Stimulated activated naive CD4-positive, alpha-beta T cell treated with Interleukin-2 at 50 U/mL for 16 hours (primary cell): ENCODE measurements around the gene TMEM207.

Experiments used
- DNase-seq: peaks from one replicate; lab custom pipeline; 2025; lab: John Stamatoyannopoulos, UW

Gene TMEM207

GRCh38 chr3:190384309-190384756 lies 65.4 kb downstream of the TMEM207 start:
- DNase-seq = no peak

GRCh38 chr3:190382082-190382481 lies 67.6 kb downstream of the TMEM207 start:
- no peak for DNase-seq

GRCh38 chr3:190381441-190381840 lies 68.3 kb downstream of the TMEM207 start:
- no peak for DNase-seq

- DNase-seq = no peak
Measured at GRCh38 chr3:190380184-190380583, 69.5 kb downstream of the TMEM207 start.
